HG03025 (cell line): Measurements from ENCODE around the gene SP140L.
"Not testable (repeated sequence)": the region's sequence is repeated elsewhere in the genome, so short reads cannot be mapped to it uniquely, and the experiment has no call there.

Experiments
- ATAC-seq: cut with Tn5 transposase; IDR thresholded peaks from one replicate; pipeline ENCODE4 v1.9.1; 2021; ENCODE audit warnings: mild to moderate bottlenecking, moderate library complexity; ENCODE audit not compliant: unreplicated experiment, low FRiP score

SP140L gene

DNA sequence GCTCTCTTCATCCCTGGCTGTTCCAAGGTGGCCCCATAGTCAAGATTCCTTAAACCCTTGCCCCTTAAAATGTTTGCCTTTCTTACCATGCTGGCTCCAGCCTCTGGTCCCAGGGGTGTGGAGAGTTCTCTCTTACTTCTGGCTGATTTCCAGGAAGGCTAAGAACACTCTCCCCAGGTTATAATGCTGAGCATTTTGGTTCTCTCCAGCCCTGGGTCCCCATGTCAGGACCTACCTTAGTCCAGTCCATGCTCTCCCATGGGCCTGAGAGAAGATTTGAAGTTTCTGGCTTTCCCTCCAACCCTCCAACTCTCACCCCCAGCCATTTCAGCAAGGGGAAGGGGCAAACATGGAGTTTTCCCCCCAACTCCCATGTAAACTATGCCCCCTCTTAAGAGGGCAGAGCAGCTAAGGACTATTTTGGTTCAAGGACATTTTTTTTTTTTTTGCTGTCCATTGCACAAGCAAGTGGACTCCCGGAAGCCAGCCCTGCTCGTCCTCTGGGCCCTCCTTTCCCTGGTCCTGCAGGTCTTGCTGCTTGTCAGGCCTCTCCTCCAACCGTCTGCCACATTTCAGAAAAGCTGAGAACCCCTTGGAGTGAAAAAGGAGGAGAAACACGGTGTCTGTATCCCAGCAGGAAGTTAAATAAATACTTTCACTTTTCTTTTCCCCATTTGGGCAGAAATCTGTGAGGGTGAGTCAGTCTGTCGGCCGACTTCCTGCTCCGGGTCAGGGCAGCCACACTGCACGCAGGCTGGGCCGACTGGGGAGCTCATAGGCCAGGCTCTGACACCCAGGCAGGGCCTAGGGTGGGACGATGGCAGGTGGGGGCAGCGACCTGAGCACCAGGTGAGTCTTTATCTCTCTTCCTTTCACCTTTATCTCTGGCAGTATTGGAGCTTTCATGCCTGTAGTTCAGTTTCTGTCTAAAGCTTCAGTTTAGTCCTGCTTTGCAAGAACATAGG is at the start of gene SP140L:
SP140L (plus strand) TSS at position 741 of the 965 bp plus-strand sequence; CDS start at position 818, 77 bp downstream.
- peak; percentile 83 for ATAC-seq

GRCh38 chr2:230282936-230283335 is 44.1 kb upstream of the SP140L start:
- no peak for ATAC-seq

GRCh38 chr2:230286048-230286447 is 40.9 kb upstream of the SP140L start:
- no peak for ATAC-seq

- not testable (repeated sequence) for ATAC-seq
These were observed 37.7 kb upstream of the SP140L start for GRCh38 chr2:230289311-230289710.

DNA sequence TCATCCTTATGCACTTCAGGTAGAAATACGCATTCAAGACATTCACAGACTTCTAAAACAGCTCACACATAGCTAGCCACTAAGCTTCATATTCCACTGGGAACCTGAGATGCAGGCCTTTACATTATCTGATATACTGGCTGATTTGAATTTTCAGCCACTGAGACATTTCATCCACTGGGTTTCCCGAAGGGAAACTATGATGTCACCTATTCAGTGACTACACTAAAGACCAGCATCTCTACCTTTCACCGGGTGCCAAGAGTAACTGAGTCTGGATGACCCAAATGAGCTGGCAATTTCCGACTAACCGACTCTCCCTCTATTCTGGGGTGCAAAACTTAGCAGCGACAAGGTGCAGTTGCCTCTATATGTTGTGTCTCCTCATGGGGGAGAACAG is 31.8 kb upstream of the SP140L start:
- ATAC-seq, result no peak

DNA sequence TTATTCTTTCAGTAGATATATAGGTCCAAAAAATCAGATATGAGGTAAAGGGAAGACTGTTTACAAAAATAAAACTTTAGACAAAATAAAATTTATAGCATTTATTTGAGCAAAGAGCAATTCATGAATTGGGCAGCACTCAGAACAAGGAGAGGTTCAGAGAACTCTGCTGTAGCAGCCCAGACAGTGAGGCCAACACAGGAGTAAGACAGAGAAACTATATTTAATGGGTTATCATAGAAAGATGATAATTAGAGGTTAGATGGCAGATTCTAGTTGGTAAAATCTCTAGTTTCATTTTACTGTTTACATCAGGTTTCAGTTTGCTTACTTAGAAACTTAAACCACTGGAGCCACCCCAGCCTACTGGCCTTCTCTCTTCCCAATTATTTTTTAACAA is 30.1 kb upstream of the SP140L start:
- ATAC-seq, result no peak

DNA sequence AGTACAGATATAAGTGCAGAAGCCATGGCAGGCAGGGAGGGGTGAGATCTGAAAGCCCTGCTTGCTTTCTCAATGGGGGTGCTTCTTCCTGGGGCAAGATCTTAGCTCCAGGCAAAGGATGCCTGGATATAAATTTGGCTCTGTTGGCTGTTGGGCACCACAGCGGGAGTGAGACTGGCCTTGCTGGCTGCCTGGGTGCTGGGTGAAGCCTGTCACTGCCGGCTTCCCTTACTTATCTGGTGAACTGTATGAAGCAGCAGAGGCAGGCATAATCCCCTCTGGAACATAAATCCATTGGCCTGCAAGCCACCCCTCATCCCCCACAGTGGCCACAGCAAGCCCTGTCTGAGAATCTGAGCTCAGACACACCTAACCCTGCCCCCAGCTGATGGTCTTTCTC is 27.4 kb upstream of the SP140L start:
- no peak for ATAC-seq

- ATAC-seq, result no peak
These were observed 21.3 kb upstream of the SP140L start for GRCh38 chr2:230305416-230306275.

GRCh38 chr2:230306474-230306873 is 20.5 kb upstream of the SP140L start:
- ATAC-seq, result no peak

DNA sequence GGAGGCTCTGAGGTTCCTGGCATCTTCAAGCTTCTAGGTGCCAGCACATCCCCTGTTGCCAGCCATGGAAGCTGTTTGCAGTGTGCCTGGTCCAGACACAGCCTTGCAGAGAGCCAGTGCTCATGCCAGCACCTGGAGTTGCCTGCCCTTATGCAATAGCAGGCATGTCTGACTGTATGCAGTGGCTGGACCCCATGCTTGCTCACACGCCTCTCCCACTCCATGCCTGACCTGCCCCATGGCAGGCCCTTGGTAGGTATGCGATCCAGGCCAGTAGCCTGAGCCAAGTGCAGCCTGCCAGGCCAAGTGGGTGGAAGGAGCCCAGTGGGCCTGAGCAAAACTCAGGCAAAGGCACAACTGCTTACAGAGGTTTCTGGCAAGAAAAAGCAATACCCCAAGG is 19.5 kb upstream of the SP140L start:
- ATAC-seq, result no peak

DNA sequence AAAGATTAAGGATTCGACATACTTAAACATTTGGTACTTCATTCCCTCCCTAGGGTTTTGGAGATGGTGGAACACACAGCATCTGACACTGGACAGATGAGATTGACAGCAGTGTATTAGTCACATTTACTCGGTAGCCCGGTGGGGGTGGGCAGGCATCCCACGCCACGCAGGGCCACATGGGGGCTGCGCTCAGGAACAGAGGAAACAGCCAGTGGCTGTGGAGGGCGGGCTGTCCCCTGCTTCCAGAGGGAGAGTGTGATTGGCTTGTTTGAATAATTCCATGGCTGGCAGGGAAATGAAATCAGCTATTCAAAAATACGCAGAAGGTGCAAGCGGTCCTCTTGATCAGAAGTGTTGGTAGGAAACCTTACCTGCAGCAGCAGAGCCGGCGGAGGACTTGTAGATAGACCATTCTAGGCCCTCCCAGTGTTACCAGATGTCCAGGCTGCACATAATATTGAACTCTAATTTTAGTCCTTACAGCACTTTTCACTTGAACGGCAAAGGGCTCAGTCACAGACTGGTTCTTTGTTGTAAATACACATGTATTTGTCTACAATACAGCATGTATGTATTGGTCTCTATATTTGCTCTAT is 18.5 kb upstream of the SP140L start:
- no peak for ATAC-seq

GRCh38 chr2:230310792-230311191 is 16.2 kb upstream of the SP140L start:
- ATAC-seq, result not testable (repeated sequence)

GRCh38 chr2:230311634-230312033 is 15.4 kb upstream of the SP140L start:
- not testable (repeated sequence) for ATAC-seq

DNA sequence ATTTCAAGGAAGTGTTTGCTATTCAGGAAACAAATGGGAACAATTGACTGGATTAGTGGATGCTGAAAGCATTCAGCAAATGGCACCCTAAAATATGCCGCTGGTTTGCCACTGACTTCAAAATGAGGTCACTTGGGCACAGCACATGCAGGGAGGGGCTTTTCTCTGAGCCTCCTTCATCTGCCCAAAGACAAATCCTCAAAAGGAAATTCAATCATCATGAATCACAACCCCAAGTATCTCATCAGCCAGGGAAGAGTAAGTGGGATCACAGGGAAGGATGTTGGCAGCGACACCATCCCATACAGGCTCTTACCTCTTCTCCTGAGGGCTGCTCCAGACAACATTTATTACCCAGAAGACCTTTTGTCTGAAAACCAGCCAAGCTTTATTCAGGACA is 14.4 kb upstream of the SP140L start:
- no peak for ATAC-seq

DNA sequence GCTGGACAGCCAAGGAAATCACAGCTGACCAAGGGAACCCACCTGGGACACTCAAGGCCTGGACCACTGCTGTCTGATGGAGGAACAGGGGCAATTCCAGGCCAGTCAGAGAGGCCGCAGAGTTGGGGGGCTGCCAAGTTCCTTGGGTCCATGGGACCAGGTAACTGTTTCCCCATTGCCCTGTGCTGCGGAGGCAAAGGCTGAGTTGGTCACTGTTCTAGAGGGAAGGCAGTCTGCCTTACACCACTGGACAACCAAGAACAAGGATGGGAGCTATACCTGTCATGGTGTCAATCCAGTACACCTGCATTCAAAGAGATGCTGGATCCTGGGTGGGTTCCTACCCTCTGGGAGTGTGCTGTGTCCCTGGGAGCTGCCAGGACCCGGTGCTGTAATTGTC is 9.6 kb upstream of the SP140L start:
- no peak for ATAC-seq

DNA sequence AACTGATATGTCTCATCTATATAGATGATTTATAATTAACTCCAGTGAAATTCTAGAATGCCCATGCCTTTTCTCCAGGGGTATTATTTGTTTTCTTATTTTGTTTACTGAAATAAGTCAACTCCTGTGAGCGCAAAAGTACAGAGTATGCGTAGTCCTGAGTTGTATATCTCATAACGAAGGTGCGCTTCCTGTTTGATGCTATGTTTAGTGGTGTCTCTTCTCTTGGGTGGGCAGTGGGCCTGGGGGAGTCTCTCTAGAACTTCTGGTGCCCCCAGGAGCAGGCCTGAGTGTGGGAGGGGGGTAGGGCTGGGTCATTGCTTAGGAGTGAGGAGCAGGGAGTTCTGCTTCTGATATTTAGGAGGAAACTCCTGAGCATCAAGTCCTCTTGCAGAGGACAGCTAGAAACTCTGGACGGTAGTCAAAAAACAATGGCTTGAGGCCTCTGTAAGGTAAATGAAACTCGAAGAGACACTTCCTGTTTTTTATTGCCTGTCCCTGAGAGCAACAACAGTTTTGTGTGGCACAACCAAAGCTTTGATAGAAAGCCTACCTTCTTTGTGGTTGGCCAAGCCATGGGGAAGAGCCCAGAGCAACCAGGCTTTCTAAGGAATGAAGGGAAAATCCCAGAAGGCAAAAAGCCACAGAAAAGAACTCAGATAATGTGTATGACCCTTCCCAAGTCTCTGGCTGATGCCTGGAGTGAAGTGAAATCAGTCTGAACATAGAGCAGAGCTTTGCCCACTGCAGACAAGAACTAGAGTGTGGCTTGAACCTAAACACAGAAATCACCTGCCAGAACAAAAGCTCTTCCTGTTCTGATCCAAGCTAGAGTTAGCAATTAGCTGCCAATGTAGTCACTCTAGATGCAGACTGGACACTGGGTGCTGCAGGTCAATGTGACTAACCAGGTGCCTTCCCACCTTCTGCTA is 8.5 kb upstream of the SP140L start:
- ATAC-seq, result peak; percentile 11

GRCh38 chr2:230319211-230319862 is 7.7 kb upstream of the SP140L start:
- ATAC-seq, result peak; percentile 58

DNA sequence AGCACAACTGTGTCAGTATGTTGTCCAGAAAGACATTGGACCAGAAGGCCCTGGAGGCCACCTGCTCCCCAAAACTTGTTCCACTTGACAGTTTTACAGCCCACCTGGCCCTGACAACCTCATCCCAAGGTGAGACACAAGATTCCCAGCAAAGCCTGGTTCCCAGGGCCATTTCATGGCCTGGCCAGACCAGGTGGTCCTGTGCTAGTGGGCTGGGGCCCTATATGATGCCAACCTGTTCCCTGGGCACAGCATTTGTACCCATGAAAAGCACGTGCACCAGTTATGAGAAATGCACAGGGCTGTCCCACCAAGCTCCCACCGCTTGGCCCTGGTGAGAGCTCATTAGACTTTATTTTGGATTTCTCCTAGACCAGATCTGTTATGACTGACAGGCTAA is 6.0 kb upstream of the SP140L start:
- ATAC-seq, result no peak
